HT-29 (cell line): ENCODE results near the gene PINLYP. TPM values are rescaled to one million over a fixed set of nuclear protein-coding genes. Genes with fewer than 3 reads are reported as not detected.
A peak's percentile ranks its signal among the peaks of the same experiment; 100 is the strongest.
"Not testable (repeated sequence)": the region's sequence is repeated elsewhere in the genome, so short reads cannot be mapped to it uniquely, and the experiment has no call there.

Experiments used
- DNase-seq: peaks from one replicate; pipeline ENCODE4 v3.0.0-alpha.2; 2015; ENCODE audit warnings: low spot score
- total RNA-seq: library from RNA; depleted of rRNA; stranded (reverse); fragments of >200 nt; shearing (Covaris generic); gene quantifications from 2 replicates; pipeline ENCODE4 v1.2.3, GENCODE V29; 2014

PINLYP gene
- total RNA-seq, 1 experiment from 2014 or later: not detected

DNA sequence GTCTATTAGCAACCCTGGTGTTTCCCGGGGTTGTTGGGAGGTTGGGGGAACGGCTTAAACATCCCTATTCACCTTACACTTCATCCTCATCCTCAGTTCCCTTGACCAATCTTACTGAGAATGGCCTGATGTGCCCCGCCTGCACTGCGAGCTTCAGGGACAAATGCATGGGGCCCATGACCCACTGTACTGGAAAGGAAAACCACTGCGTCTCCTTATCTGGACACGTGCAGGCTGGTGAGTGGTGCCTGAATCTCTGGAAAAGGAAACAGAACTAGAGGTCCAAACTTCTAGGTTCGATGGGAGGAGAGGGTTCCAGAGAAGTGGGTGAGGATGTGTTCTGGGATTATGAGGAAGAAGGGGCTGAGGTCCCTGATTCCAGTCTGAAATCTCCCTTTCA lies 5.9 kb downstream of the PINLYP start:
- DNase-seq: no peak

DNA sequence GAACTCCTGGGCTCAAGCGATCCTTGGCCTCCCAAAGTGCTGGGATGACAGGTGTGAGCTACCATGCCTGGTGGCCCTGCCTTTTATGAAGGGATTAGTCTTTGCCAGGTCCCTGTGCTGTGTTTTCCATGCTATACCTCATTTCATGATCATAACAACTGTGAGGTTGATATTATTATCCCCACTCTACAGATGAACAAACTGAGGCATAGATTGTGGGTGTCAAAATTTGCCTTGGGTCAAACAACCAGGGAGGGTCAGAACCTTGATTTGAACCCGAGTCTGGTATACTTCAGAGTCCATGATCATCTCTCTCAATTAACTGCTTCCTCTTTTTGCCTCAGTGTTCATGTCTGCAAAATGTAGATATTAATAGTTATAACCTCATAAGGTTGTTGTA lies 6.9 kb downstream of the PINLYP start:
- no peak for DNase-seq

DNA sequence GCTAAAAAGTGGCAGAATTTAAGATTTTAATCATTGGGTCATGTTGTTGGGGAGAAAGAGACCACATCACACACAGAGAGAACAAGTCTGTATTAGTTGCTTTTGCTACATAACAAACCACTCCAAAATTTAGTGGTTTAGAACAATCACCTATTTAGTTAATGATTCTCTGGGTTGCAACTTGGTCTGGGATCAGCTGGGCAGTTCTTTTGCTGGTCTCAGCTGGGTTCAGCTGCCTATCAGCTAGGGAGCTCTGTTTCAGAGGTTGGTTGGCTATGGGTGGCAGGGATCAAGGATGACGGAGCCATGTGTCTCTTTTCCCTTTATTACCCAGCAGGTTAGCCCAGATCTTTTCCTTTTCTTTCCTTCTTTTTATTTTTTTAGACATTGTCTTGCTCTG lies 8.9 kb downstream of the PINLYP start:
- no peak for DNase-seq

DNA sequence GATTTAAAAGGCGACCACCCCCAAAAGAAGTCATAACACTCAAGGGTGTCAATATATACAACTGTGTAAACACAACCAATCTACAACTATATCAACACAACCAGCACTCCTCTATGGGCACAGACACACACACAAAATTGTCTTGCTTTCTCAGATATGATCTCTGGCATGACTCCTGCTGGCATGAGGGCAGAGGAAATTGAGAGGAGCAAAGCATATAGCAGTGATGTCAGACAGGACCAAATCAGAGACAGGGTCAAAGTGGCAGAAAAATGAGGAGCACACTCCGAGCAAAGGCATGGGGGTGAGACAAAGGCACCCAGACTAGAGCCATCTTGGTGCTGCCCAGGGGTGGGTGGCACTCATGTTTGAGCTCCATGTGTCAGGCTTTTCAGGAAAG lies 10.7 kb downstream of the PINLYP start:
- no peak for DNase-seq

DNA sequence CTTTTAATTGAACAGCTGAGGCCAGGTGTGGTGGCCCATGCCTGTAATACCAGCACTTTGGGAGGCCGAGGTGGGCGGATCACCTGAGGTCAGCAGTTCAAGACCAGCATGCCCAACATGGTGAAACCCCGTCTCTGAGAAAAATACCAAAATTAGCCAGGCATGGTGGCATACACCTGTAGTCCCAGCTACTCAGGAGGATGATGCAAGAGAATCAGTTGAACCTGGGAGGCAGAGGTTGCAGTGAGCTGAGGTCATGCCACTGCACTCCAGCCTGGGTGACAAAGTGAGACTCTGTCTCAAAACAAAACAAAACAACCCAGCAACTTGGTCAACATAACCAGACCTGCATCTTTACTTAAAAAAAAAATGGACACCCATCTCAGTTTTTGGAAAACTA lies 11.4 kb downstream of the PINLYP start:
- DNase-seq: not testable (repeated sequence)

DNA sequence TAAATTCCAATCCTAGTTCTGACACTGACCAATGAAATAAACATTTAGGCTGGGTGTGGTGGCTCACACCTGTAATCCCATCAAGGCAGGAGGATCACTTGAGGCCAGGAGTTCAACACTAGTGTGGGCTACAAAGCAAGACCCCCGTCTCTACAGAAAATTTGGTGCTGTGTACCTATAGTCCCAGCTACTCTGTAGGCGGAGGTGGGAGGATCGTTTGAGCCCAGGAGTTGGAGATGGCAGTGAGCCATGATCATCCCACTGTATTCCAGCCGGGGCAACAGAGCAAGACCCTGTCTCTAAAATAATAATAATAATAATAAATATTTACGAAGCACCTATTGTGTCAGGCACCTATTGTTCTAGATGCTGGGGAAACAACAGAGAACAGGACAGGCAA lies 13.7 kb downstream of the PINLYP start:
- no peak for DNase-seq

DNA sequence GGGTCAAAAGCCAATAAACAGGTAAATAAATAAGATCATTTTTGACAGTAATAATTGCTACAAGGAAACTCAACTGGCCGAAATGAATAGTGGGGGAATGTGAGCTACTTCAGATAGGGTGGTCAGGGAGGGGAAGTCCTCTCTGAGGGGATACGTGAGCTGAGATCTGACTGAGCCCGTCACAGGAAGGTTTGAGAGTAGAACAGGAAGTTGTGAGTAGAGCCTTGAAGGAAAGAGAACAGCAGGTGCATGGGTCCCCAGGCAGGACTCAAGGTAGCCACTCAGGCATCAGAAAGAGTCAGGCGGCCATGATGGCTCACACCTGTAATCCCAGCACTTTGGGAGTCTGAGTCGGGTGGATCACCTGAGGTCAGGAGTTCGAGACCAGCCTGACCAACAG lies 14.1 kb downstream of the PINLYP start:
- DNase-seq: no peak

DNA sequence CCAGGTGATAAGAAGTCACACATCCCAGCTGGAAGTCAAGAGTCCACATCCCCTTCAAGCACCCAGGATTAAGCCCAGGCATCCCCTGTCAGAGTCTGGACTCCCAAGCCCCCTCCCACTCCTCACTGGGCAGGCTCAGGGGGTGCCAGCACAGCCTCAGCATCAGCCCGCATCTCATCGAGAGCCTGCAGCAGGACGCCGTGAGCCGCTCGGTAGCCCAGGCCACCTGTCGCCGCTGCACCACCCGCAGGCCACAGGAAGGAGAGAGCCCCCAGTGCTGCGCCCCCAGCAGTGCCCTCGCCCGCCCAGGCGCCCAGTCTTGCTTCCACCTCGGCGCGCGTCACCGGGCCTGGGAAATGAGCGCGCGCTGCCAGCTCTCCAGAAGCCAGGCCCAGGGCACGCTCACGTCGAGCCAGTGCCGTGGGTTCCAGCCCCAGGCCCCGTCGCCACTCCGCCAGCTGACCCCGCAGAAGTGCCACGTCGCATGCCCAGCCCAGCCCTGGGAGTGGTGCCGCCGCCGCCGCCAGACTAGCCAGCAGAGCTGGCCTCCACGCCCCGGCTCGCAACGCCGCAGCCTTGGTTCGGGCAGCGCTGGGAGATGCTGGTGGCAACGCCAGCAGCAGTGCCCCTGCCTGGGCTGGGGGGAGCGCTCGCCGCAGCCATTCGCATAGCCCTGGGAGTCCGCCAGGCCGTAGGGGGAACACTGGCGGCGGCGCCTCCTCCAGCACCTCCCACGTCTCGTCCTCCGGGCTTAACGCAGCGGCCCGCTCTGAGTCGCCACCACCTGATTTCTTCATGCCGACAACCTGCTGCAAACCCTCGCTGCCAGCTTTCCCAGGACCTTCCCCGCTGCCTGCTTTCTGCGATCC lies 16.5 kb downstream of the PINLYP start:
- DNase-seq: no peak

DNA sequence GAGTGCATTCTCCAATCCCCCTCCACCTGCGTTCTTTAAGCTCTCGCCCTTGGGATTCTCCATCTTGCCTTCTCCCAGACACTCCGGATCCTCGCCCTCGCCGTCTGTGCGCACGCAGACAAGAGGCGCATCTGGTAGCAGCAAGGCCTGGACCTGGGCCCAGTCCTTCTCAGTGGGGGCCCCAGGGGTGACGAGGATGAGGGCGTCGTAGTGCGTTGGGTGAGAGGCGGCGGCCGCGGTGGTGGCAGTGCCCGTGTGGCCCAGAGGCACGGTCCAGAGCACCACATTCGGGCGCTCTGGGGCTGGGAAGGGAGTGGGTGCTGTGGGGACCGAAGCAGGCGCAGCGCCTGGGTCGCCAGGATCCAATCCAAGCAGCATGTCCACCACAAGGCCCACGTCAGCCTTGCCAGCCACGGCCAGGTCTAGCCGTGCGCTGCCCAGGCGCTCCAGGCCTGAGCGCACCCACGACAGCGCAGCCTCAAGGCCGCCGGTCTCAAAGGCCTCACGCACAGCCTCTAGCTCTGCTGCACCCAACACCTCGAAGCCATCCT lies 17.3 kb downstream of the PINLYP start:
- no peak for DNase-seq

DNA sequence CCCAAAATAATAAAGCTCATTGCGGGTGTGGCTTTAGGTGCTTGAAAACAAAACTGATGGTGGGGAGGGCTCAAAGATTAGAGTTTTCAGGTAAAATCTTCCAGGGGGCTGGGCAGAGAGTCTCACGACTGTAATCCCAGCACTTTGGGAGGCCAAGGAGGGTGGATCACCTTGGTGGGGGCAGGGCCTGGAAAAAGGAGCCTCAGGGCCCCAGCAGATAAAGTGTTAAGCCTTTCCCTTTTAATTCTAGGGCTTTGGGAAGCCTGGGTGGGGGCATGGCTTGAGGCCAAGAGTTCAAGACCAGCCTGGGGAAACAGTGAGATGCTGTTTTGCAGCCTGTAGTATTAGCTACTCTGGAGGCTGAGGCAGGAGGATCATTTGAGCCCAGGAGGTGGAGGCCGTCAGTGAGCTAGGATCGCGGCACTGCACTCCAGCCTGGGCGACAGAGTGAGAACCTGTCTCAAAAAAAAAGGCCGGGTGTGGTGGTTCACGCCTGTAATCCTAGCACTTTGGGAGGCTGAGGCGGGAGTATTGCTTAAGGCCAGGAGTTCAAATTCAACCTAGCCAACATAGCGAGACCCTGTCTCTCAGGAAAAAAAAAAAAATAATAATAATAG lies 18.6 kb downstream of the PINLYP start:
- DNase-seq: no peak

DNA sequence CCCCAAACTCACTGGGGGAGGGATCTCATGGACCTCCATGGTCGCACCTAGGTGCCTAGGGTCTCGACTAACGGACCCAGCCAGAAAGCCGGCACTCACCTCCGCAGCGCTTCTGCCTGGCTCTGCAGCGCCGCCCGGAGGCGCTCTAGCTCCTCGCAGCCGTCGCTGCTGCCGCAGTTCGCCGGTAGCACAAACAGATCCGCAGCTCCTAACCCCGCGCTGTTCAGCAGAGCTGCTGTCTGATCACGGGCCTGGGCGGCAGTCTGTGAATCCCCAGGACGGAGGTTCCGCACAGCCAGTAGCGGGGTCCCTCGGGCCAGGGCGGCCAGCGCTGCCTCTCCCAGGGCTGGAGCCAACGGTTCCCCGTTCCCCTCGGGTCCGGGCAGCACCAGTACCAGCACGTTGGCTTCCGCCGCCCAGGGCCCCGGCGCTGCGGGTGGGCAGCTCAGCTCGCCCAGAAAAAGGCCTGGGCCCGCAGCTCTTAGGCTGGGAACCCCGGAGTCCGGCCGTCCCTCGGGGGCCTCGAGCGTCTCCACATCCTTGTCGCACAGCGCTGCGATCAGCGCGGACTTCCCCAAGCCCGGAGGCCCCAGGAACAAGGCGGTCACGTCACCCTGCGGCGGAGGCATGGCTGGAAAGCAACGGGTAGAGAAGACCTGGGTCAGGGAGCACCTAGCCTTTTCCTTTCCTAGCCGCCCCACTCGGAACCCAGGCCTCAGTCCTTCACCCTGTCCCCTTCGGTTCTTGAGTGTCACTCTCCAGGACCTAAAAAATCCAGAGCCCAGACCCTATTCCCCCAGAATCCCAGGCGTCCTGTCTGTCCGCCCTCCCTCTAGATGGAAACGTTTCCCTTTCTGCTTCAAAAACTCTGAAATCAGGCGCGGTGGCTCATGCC lies 19.4 kb downstream of the PINLYP start:
- peak; percentile 92 for DNase-seq

DNA sequence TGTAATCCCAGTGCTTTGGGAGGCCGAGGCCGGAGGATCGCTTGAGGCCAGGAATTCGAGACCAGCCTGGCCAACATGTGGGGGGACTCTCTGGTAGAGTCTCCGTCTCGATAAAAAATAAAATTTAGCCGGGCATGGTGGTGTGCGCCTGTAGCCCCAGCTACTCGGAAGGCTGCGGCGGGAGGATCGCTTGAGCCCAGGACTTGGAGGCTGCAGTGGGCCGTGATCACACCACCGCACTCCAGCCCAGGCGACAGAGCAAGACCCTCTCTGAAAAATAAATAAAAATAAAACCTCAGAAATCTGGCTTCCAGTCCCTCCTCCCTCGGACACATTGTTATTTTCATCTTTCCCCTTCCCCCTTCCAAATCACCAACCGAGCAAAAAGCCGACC lies 20.0 kb downstream of the PINLYP start:
- DNase-seq: no peak

DNA sequence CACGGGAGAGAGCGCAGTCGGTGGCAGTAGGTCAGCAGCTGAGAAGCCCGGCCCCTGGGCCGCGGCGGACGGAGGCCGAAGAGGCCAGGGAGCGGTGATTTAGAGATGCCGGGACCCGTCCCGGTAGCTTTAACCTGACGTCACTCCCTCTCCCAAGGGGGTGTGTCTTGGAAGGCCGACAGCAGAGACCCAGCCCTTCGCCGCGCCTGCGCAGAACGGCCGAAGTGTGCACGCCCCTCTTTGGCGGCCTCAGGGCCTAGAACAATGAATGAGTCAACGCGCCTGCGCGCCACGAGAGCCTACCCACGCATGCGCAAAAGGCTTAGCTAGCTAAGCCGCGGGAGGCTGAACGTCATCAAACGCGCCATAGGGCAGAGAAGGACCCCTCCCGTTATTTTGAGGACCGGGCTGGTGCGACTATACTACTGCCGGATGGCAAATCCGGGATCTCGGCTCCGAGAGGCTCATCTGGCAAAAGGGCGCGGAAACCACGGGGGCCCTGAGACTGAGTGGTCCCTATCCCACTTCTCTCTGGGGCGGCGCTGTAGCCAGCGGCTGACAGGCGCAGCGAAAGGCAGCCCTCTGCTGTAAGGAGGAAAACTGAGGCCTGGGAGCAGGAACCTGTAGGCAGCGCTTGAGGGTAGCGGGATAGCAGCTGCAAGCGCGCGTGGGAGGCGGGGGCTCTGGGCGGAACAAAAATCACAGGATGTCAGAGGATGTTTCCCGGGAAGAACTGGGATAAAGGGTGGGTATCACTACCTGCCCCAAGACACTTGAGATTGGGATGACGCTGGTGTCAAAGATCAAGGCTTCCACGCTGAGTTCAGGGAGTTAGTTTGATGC lies 20.6 kb downstream of the PINLYP start, which contains the start of the genes IRGQ and ZNF576:
Gene IRGQ (minus strand): TSS at position 136 of the 843 bp plus-strand sequence. CDS start 796 bp downstream, outside the sequence.
Gene ZNF576 (plus strand): TSS at position 597 of the 843 bp plus-strand sequence. CDS start 514 bp downstream, outside the sequence.
- peak; percentile 100 for DNase-seq

DNA sequence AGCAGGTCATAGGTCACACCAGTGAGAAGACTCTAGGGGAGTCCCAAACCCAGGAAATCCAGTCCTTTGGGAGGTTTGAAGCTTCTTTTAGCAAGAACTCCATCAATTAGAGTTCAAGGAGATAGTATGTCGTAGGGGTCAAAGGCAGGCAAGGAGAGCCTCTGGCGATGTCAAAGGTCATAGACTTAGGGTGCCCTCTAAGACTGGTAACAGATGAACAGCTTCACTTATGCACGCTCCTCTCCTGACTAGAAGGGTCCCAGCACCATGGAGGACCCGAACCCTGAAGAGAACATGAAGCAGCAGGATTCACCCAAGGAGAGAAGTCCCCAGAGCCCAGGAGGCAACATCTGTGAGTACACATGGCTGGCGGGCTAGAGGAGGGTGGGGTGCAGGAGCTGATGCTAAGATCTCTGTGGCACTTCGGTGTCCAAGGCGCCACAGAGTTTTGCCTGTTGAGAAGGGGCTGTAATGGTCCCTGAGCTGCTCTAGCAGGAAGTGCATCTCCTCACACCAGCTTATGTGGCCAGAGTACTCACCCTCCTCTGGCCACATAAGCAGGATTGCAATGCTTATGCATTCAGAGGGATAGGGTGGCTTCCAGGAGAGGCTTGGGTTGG lies 21.4 kb downstream of the PINLYP start:
- no peak for DNase-seq

DNA sequence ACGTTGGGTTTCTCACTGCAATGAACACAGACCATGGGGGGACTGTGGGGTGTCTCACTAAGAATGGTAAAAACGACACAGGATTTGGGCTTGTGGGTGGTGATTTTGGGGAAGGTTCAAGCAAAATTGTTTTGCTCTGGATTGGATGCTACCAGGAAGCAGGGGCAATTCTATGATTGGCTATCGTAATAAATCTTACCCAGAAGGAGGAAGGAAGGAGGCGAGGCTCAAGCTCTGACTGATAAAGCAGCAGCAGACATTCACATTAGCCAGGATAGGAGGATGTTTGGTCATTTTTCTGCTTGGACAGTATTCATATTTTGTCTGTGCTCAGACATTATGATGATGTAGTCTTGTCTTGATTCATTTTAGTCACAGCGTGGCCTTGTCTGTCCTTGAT lies 22.3 kb downstream of the PINLYP start:
- DNase-seq: no peak

DNA sequence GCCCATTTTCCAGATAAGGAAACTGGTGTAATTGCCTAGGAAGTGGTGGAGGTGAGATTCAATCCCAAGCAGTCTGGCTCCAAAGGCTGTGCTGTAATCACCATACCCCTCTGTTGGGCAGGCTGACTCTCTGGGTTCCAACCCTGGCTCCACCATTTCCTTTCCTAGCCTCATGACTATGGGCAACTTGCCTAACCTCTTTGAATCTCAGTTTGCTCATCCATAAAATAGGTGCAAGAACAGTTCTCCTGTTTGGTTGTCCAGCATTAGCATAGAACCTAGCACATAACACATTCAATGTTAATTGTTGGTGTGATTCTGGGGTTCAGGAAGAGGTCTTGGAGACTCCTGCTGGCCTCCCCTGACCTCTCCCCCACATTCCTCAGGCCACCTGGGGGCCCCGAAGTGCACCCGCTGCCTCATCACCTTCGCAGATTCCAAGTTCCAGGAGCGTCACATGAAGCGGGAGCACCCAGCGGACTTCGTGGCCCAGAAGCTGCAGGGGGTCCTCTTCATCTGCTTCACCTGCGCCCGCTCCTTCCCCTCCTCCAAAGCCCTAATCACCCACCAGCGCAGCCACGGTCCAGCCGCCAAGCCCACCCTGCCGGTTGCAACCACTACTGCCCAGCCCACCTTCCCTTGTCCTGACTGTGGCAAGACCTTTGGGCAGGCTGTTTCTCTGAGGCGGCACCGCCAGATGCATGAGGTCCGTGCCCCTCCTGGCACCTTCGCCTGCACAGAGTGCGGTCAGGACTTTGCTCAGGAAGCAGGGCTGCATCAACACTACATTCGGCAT lies 23.0 kb downstream of the PINLYP start:
- no peak for DNase-seq

DNA sequence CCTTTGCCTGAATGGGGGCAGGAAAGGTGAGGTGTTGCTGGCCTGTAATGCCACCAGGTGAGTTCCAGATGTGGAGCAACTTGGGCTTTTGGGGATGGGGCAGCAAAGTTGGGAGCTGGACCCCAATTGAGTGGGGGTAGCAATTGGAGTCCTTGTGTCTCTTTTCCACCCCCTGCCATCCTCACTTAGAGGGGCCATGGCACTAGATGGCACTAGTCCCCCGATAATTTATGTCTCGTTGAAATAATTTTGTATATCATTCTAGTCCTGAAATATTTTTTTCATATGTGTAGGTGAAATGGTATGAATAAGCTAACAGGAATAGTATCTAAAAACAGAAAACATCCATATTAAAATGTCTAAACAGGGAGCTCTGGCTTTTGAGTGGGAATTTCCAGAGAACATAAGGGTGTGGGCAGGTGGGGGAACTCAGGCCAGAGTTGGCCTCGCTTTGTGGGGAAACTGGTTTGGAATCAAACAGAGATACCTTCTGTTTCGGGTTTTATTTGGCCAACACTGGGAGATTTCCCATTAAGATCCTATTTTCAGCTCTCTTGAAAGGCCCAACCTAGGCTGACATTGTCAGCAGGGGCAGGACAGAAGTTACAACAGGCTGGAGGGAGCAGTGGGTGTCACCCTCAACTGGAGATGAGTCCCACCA lies 24.2 kb downstream of the PINLYP start:
- no peak for DNase-seq

DNA sequence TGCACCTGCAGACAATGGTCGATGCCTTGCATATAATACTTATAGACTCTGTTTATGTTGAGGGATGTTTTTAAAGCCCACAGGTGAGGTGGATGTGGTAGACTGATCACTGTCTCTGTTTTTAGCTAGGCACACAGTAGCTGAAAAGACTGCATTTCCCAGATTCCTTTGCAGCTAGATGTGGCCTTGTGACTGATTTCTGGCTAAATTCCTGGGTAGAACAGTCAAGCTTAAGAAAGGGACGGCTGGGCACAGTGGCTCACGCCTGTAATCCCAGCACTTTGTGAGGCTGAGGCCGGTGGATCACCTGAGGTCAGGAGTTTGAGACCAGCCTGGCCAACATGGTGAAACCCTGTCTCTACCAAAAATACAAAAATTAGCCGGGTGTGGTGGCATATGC lies 24.7 kb downstream of the PINLYP start:
- not testable (repeated sequence) for DNase-seq
